LNCAP (cell line): Measurements from ENCODE around the gene SLC6A12.

Experiments
- CTCF ChIP-seq: fragments of 450-650 bp; IDR thresholded peaks from 2 replicates; pipeline ENCODE4 v1.5.1; 2017; ENCODE audit warnings: mild to moderate bottlenecking

The SLC6A12 gene

DNA sequence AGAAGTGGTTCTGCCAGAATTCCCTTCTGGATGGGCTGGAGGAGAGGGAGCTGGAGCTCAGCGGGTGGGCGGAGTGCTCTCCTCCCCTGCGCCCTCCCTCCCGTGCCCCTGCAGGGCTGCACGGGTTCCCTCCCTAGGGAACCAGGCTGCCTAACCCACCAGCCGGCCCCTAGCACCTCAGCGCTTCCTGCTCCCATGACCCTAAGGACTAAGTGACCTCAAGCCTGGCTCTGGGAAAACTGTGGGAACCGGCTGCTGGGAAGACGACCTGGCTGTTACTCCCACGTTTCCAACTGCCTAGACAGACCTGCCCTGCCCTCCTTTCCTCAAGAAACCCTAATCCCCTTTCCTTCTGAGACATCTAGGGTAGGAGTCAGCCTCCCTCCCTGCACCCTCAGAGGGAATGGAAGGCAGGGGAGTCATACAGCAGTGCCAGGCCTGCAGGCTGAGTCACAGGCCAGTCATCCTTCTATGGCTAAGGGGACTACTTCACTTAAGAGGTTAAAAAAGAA is 31.5 kb downstream of the SLC6A12 start:
- no peak for TF ChIP-seq CTCF

- no peak for TF ChIP-seq CTCF
Observed at GRCh38 chr12:181921-182320, 32.0 kb downstream of the SLC6A12 start.

GRCh38 chr12:180445-180844 is 33.5 kb downstream of the SLC6A12 start:
- TF ChIP-seq CTCF, result no peak

GRCh38 chr12:179885-180284 is 34.1 kb downstream of the SLC6A12 start:
- TF ChIP-seq CTCF, result no peak

DNA sequence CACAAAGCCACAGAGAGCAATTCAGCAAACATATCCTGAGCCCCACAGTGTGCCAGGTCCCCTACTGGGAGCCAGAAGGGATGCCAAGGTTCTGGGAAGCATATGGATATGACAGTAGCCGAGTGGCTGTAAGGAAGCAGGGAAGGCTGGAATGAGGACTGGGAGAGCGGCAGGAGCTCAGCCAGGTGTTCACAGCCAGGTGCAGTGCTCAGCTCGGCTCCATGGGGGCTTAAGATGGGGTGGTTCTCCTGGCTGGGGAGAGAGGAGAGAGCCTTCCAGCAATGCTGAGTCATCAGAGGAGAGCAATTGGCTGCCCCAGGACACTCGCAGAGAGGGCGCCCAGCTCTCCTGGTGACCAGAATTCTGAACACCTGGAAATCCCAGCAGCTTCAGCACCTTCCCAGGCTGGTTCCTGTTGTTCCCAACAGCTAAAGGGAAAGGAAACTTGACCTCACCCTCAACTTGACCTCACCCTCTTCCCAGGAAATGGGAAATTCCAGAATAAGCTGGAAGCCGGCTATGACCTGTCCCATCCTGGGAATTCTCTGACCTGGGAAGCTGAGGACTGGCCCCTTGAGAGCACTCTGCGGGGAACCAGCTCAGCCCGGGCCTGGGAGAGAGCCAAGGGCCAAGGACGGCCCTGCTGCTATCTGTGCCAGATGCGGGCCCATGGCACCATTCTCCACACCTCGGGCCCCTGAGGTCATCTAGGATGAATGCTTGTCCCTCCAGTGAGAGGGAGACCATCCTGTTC is 34.6 kb downstream of the SLC6A12 start:
- TF ChIP-seq CTCF, result no peak

DNA sequence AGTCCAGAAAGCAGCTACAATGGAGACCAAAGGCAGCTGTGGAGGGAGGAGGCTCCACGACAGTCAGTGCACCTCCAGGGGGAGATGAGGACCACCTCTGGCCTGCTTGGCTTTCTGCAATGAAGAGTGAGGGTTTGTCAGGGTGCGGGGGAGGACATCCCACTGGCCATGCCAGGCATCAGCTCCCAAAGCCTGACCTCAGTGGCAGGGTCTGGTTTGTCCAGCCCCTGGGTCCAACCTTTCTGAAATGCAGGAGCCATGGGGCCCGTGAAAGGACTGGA is 35.2 kb downstream of the SLC6A12 start:
- TF ChIP-seq CTCF, result no peak

- no peak for TF ChIP-seq CTCF
Observed at GRCh38 chr12:177980-178828, 35.8 kb downstream of the SLC6A12 start.
